Measurements from ENCODE around the gene PACRG. TPM values are rescaled to one million over a fixed set of nuclear protein-coding genes. Genes with fewer than 3 reads are reported as not detected.

PACRG gene
- total RNA-seq, 1 donor from 2014 or later, result 14.1 TPM

DNA sequence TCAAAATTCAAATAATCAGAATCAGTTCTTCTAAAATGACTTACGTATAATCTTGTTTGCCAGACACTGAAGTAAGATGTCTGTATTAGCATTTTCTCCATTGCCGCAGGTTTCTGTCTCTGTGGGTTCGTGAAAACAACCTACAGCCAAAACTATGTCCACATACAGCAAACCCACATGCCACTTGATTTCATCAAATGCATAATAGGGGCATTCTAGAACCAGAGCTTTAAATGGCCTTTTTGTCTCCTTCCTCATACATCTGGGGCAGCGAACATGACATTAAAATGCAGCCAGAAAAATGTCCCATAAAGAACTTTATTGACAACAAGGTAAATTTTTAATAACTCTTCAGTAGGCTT is 596.5 kb downstream of the PACRG start:
- intact Hi-C loops (cut with DNase I), result no loop called here
- no peak for DNase-seq (ENCODE audit: low spot score)

DNA sequence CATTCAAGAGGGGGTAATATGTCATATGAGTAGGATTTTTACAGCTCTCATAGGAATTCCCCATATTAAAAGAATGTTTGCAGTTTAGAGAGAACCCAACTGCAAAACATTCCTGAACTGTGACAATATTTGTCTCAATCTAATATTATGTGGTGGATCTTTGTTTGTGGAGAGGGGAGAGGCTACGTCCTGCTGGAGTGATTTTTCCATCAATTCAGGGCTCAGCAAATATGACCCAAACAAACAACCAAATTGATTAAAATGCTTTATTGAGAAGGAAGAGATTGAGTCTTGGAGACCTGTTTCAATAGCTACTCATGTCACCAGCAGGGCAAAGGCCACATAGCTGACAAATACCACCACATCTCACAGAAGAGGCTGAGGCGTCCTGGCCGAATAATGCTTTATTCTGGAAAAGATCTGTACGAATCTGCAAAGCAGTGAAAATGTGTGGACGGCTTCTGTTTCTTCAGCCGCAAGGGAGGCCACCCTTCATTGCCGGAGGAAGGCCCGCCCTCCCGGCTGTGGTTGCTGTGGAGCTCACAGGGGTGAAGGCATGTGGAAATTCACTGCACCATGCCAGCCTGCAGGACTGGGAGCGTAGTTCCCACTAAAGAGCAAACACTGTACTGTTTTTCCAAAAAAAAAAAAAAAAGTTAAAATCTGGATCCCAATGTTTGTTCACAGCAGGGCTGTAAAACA is 597.1 kb downstream of the PACRG start:
- intact Hi-C loops (cut with DNase I), result no loop called here
- no peak for DNase-seq (ENCODE audit: low spot score)

DNA sequence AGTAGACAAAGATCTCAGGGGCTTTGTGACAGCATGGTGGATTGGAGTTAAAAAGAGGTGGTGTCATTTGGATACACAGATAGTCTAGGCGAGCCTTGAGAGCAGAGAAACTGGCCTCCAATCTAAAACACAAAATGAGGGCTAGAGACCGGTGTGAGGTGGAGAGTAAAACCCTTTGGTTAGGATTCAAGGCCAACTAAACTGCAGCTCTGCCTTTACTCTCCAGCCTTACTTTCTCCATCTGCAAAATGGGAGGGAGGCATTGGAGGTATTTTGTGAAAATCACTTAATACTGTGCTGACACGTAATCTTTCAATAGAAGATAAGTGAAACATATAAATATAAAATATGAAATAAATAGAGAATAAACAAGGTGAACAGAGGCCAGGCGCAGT is 597.6 kb downstream of the PACRG start:
- no peak for DNase-seq (ENCODE audit: low spot score)
- intact Hi-C loops (cut with DNase I), result no loop called here

DNA sequence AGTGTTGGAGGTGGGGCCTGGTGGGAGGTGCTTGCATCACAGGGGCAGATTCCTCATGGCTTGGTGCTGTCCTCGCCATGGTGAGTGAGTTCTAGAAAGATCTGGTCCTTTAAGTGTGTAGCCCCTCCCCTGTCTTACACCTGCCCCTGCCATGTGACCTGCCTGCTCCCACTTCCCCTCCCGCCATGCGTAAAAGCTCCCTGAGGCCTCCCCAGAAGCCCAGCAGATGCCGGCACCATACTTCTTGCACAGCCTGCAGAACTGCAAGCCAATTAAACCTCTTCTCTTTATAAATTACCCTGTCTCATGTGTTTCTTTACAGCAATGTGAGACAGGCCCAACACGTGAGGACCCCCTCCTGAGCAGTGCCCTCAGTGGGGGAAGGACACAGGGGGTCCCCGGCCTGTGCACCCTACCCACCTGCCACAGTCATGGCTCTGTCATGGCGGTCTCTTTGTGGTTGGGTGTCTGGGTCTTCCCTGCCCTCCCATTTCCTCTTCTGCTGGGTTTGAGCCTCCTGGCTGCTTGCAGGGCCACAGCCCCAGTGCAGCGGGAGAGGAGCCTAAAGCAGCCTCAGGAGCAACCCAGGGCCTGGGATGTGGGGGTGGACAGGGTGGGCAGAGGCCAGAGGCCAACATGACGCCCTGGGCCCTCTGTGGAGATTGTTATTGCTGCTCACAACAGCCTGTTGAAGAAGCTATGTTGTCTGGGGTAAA is 599.5 kb downstream of the PACRG start:
- DNase-seq (ENCODE audit: low spot score), result no peak
- intact Hi-C loops (cut with DNase I), result no loop called here

DNA sequence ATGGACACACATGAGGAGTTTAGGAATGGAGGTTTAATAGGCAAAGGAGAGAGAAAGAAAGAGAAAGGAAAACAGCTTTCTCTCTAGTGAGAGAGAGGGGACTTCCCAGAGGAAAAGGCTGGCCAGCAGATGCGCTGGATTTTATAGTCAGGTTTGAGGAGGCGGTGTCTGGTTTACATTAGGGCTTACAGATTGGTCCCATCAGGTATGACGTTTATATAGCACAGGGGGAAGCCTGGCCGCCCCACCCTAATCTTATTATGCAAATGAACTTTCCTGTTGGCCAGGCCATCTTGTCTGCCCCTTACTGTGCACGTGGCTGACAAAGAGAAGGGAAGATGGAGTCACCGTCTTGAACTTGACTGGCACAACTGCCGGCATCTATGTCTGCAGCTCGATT is 600.1 kb downstream of the PACRG start:
- intact Hi-C loops (cut with DNase I), result no loop called here
- no peak for DNase-seq (ENCODE audit: low spot score)

DNA sequence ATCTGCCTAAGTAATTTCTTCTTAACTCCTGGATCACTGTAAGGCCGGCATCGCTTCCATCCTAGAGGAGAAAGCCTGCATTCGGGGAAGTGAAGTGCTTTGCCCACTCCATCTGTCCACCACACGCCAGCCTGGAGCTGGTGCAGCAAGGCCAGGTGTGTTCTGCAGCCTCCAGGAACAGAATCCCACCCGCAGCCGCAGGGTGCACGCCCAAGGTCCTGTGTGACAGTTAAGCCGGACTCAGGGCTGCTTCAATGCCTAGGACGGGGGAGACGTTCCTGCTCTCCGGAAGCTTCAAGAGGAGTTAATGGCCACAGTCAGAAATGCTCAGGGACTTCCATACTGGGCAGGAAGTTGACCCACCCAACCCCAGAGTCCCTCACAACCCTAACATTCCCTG is 600.6 kb downstream of the PACRG start:
- no peak for DNase-seq (ENCODE audit: low spot score)

DNA sequence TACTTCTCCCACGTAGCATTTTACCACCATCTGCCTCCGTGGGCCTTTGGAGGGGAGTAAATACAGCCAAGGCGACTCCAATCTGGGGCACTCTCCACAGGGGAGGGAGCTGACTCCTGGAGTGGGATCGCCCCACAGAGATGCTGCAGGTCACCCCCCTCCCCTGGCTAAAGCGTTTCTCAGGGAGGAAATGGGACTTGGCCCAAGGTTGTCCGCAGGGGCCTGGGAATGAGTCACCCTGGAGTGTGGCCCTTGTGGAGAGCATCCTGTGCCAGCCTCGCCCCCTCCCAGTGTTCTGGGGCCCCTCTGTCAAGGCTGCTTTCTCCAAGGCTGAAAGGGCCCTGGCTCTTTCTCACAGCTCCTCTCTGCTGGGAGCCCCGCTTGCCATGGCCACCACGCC is 602.2 kb downstream of the PACRG start:
- intact Hi-C loops (cut with DNase I), result no loop called here
- DNase-seq (ENCODE audit: low spot score), result no peak

More for the DNA sequence above, 600.6 kb downstream of the PACRG start:
- intact Hi-C loops (cut with DNase I), result no loop called here

DNA sequence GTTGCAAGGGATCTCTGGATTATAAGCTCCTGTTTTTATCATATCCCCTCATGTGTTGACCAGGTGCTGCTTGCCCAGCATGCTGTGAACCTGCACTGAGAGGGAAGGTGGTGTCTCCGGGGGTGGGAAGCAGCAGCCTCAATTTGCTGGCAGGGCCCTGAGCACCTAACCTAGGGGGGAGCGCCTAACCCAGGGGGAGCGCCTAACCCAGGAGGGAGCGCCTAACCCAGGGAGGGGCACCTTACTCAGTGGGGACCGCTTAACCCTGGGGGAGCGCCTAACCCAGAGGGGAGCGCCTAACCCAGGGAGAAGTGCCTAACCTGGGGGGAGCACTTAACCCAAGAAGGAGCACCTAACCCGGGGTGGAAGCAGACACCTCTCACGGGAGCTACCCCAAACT is 603.5 kb downstream of the PACRG start:
- no peak for DNase-seq (ENCODE audit: low spot score)
- intact Hi-C loops (cut with DNase I), result no loop called here

DNA sequence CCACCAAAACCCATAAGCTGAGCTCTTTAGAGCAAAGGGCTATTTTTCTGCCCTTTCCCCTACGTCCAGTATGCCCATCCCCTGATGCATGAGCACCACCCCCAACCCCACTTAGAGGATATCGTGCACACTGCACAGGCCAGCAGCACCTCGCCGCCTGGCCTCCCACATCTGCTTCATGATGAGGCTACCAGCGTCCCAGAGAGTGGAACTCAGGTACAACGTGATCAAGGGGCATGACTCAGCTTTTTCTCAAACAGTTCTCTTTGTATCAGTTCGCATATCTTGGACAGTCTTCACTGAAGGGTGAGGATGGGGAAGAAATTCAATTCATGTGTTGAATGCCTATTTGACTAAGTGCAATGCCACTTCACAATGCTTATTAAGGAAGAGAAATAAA is 604.8 kb downstream of the PACRG start:
- intact Hi-C loops (cut with DNase I), result no loop called here
- no peak for DNase-seq (ENCODE audit: low spot score)

DNA sequence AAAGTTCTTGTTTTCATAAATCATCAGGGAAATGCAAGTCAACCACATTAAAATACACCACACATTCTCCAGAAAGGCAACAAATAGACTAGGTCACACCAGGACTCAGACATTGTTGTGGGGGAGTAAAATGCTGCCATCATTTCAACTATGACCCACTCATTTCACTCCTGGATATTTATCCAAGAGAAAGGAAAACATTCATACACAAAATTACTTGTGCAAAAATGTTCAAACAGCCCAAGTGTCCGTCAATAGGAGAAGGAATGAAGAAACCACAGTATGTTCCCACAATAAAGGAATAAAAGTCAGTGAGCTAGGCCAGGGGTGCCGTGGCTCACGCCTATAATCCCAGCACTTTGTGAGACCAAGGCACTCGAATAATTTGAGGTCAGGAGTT is 605.3 kb downstream of the PACRG start:
- intact Hi-C loops (cut with DNase I), result no loop called here
- DNase-seq (ENCODE audit: low spot score), result no peak

DNA sequence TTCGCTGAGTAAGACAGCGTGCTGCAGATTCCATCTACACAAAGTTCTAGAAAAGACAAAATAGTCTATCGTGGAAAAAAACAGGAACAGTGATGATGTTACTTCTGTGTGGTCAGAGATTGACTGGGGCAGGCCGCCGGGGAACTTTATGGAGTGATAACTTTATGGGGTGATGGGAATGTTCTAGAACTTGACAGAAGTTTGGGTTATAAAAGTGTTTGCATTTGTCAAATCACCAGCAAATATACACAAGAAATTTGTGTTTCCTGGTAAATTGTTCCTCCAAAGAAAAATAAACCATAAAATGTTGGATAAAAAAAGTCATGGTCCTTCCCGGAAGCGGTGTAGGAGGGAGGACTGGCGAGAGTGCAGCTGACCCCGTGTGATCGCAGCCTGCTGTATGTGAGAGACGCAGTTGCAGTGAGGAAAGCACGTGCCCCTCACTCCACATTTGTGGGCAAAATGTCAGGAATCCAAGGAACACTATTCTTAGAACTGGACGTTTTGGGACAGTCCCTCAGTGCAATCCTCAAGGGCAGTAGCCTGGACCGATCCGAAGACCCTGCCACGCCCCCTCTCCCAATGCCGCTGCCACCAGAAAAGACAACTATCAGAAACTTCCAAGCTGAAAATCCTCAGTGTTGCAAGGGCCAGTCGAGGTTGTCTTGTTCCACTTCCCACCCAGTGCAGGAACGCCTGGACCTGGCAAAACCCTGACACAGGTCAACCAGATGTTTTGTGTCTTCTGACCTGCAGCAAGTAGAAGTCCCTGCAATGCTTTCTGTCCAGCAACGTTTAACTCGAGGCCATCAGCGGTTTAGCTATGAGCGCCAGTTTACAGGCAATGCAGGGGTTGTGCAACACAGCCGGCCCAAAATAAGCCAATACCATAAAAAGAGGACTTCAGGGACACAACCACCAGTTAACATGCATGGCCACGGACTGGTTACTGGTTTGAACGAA is 606.2 kb downstream of the PACRG start:
- intact Hi-C loops (cut with DNase I), result no loop called here
- DNase-seq (ENCODE audit: low spot score), result no peak

DNA sequence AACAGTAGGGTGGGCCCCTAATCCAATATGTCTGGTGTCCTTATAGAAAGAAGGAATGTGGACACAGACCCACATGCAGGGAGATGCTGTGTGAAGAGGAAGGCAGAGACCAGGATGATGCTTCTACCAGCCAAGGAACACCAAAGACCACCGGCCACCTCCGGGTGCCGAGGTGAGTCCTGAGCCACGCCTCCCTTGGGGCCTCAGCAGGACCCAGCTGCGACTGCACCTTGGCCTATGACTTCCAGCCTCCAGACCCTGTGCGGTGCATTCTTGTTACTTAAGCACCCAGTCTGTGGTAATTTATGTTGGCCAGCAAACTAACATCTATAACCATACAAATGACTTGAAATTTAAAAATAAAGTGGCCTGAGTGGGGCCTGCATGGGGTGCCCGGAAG is 607.3 kb downstream of the PACRG start:
- no peak for DNase-seq (ENCODE audit: low spot score)
- intact Hi-C loops (cut with DNase I), result loop anchor here (1.0 to 5.0 kb wide), 5 partner anchors 33 to 772 kb away; no protein-coding TSS in a partner anchor

DNA sequence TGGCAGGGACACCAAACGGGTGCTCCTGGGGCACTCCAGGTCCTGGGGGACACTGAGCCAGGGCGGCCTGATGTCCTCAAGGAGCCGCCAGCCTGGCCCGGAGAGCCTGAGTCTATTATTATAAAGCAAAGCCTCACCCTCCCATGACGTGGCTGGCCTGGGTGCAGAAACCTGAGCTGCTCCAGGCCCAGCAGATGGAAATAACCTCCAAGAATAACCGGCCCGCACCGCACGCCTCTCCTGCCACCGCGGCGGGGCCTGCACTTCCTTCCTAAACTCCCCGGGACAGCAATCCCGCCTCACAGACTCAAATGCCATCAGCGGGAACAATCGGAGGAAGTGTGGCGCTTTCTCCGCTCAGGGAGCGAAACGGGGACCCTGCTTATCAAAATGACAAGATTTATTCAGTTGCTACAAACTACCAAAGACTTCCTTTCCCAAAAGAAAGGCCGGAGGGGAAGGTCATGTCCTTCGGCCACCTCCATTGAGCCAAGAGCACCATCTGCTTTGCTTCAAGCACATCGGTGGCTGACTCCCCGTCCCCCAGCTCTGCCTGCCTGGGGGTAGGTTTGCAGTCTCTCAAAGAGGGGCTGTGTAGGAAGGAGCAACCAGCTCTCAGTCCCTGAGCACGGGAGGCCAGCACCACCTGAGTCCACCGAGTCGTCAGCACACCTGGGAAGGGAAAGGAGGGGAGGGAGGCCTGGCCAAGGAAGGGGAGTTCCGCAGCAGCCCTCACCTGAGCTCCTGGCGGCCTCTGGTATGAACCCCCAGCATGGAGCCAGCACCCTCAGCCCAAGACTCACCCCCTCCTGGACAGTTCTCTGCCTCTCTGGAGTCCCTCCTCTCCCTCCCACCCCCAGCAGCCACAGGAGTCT is 608.1 kb downstream of the PACRG start:
- intact Hi-C loops (cut with DNase I), result loop anchor here (1.0 to 5.0 kb wide), 5 partner anchors 34 to 771 kb away; no protein-coding TSS in a partner anchor
- DNase-seq (ENCODE audit: low spot score), result peak; percentile 93

DNA sequence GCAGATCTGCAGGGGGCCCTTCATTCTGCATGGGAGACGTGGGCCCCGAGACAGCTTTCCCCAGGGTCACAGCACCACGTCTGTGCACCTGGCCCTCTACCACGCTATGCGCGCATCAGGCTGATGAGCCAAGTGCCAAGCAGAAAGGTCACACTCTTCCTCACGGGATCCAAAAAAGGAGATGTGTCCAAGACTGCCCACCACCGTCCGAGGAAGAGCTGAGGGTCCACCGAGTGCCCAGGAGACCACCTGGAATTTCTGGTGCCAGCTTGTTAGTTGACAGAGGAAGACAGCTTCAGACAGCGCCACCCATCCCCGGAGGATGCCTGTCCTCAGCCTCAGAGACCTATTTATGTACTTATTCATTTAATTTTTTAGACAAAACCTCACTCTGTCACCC is 609.2 kb downstream of the PACRG start:
- DNase-seq (ENCODE audit: low spot score), result no peak
- intact Hi-C loops (cut with DNase I), result loop anchor here (5.0 kb wide), 4 partner anchors 35 to 770 kb away; no protein-coding TSS in a partner anchor

DNA sequence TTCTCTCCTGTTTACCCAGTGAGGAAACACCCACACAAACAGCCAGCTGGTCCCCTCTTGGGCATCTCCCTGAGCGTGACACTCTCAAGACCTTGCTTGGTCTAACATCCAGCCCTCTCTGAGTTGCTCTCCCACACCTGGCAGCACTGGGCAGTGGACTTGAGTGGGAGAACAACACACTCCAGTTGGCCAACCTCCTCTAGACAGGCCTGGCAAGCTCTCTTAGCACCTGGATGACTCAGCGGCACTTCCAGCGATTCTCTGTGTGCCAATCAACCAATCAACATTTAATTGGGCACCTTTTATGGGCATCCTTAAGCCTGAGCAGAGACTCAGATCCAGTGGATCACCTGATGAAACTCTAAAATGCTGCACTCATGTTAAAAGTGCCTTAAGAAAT is 610.2 kb downstream of the PACRG start:
- no peak for DNase-seq (ENCODE audit: low spot score)
- intact Hi-C loops (cut with DNase I), result loop anchor here (5.0 kb wide), 4 partner anchors 36 to 769 kb away; no protein-coding TSS in a partner anchor

DNA sequence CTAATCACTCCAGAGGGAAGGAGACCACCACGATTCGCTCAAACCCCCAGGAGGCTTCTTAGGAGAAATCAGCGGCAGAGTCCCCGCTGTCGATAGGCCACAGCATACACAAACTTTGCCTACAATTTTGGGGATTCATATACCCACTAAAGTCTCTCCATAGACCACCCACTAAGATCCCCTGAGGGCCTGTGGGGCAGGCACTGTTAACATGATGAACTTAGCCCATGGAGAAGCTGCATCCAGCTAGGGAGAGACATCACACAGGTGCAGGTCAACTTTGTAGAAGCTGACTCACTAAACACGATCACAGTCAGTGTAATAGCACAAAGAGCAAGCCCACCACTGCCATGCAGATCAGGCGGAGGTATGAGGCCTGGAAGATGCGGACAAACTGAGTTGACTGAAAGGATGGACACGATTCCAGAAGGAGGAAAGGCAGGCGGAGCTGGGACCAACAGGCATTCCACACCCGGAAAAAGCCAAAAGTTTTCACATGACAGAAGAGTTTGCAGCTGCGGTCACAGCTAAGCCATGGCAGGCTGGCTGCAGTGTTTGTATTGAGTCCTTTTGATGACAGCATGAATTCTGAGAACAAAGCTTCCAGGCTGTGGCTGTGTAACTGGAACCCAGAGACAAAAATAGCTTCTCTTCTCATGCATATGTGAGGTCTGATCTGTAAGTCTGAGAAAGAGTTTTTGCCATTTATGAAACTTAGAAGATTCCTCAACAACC is 611.1 kb downstream of the PACRG start:
- DNase-seq (ENCODE audit: low spot score), result peak; percentile 82
- intact Hi-C loops (cut with DNase I), result loop anchor here (5.0 kb wide), 4 partner anchors 37 to 768 kb away; no protein-coding TSS in a partner anchor

DNA sequence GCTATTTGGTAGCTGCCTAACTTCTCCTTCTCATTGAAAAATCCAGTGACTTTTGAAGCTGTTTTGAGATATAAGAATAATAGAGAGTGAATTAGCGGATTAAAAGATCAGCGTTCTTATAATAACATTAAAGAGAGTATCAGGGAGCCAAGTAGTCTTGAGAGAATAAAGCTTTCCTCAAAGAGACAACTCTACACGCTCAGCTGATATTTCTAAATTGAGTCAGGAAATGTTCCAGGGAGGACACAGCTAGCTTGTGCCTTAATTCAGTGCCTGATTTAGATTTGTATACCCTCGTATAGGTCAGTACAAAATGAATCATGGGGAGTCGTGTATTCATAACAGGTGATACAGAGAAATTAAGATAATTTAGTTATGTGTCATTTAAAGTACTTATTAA is 611.7 kb downstream of the PACRG start:
- intact Hi-C loops (cut with DNase I), result loop anchor here (5.0 kb wide), 4 partner anchors 37 to 768 kb away; no protein-coding TSS in a partner anchor
- DNase-seq (ENCODE audit: low spot score), result no peak

DNA sequence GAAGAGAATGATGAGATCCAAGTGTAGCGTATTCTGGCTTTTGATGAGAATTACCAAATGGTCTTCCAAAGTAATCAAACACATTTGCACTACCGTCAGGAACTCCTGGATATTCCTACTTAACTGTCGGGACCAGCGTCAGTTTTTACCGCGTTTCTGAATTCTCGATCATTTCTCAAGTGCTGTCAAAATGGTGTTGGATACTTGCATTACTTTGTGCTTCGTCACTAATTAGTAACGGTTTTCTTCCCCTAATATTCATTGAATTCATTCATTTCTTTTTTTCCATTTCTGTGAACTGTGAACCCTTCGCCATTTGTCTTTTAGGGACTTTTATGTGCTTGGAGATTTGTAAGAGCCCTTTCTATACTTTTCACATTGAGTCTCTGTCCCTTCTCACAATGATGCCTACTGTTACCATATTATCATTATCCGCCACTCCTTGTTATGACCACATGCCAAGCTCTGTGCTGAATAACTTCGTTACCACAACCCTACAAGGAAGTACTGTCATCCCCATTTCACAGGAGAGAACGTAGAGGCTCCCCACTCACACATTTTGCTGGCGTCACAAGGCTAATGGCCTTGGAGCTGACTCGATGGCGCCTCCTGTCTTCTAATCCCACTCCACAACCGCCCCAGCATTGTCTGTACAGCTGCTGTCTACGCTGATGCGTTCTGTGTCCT is 612.6 kb downstream of the PACRG start:
- intact Hi-C loops (cut with DNase I), result no loop called here
- DNase-seq (ENCODE audit: low spot score), result peak; percentile 27

Data from cardiac septum (tissue), 1 donor.